Activated T-helper 17 cell treated with anti-CD3 and anti-CD28 coated beads, Interleukin-2, amount 50 U/mL, for 72 hours (primary cell): ENCODE measurements around the gene PDGFRB. TPM values are rescaled to one million over a fixed set of nuclear protein-coding genes. Genes with fewer than 3 reads are reported as not detected.
"Not testable (repeated sequence)": the region's sequence is repeated elsewhere in the genome, so short reads cannot be mapped to it uniquely, and the experiment has no call there.

ENCODE experiments used
- ATAC-seq: fragments of 150-1000 bp; cut with Tn5 transposase; replicated peaks from 2 replicates; pipeline ENCODE4 v1.10.0; 2021; ENCODE audit warnings: mild to moderate bottlenecking, moderate library complexity
- H3K27ac Mint-ChIP-seq: one replicate; pipeline ENCODE4 v1.8.0; 2022; ENCODE audit warnings: mixed read lengths
- H3K27me3 Mint-ChIP-seq: one replicate; pipeline ENCODE4 v1.8.0; 2022; ENCODE audit warnings: mixed read lengths
- H3K36me3 Mint-ChIP-seq: one replicate; pipeline ENCODE4 v1.8.0; 2022; ENCODE audit warnings: low read depth, mild to moderate bottlenecking, mixed read lengths
- H3K4me1 Mint-ChIP-seq: one replicate; pipeline ENCODE4 v1.8.0; 2022; ENCODE audit warnings: mixed read lengths
- H3K4me3 Mint-ChIP-seq: one replicate; pipeline ENCODE4 v1.8.0; 2022; ENCODE audit warnings: mild to moderate bottlenecking, mixed read lengths
- H3K9me3 Mint-ChIP-seq: one replicate; pipeline ENCODE4 v1.8.0; 2022; ENCODE audit warnings: mixed read lengths
- total RNA-seq, 2 donors: library from RNA; stranded (reverse); gene quantifications; one replicate each; pipeline ENCODE4 v1.2.3, GENCODE V29; 2022

The PDGFRB gene
- total RNA-seq, 2 donors from 2014 or later = 0.26 to 0.76 TPM

- no peaks in the 10 kb centered on the region for H3K27me3 Mint-ChIP-seq
- no peaks in the 10 kb centered on the region for H3K4me1 Mint-ChIP-seq
- no peak for ATAC-seq
- H3K27ac Mint-ChIP-seq = no peak overlapping the region
- no peaks in the 10 kb centered on the region for H3K9me3 Mint-ChIP-seq
- H3K36me3 Mint-ChIP-seq = no peaks in the 10 kb centered on the region
- H3K4me3 Mint-ChIP-seq = no peak overlapping the region
These were observed 48.8 kb downstream of the PDGFRB start for GRCh38 chr5:150106674-150107426.

- Mint-ChIP-seq H3K4me1 (no peaks in the 10 kb centered on the region), H3K4me3 (no peak overlapping the region), H3K27me3 (no peaks in the 10 kb centered on the region), H3K27ac (no peak overlapping the region), H3K9me3 (no peaks in the 10 kb centered on the region), H3K36me3 (no peaks in the 10 kb centered on the region)
- no peak for ATAC-seq
These were observed 49.6 kb downstream of the PDGFRB start for GRCh38 chr5:150105928-150106615.

GRCh38 chr5:150104550-150104870 is 51.1 kb downstream of the PDGFRB start:
- no peak overlapping the region for H3K4me3 Mint-ChIP-seq
- no peaks in the 10 kb centered on the region for H3K27me3 Mint-ChIP-seq
- no peaks in the 10 kb centered on the region for H3K4me1 Mint-ChIP-seq
- no peak overlapping the region for H3K27ac Mint-ChIP-seq
- no peak for ATAC-seq
- H3K9me3 Mint-ChIP-seq = no peaks in the 10 kb centered on the region
- H3K36me3 Mint-ChIP-seq = no peaks in the 10 kb centered on the region

- no peaks in the 10 kb centered on the region for H3K36me3 Mint-ChIP-seq
- H3K4me3 Mint-ChIP-seq = no peak overlapping the region
- H3K9me3 Mint-ChIP-seq = no peaks in the 10 kb centered on the region
- no peaks in the 10 kb centered on the region for H3K4me1 Mint-ChIP-seq
- no peak for ATAC-seq
- H3K27me3 Mint-ChIP-seq = no peaks in the 10 kb centered on the region
- no peak overlapping the region for H3K27ac Mint-ChIP-seq
These were observed 51.7 kb downstream of the PDGFRB start for GRCh38 chr5:150103678-150104549.

- no peaks in the 10 kb centered on the region for H3K27me3 Mint-ChIP-seq
- H3K4me1 Mint-ChIP-seq = no peaks in the 10 kb centered on the region
- no peak overlapping the region for H3K4me3 Mint-ChIP-seq
- ATAC-seq = no peak
- H3K9me3 Mint-ChIP-seq = no peaks in the 10 kb centered on the region
- H3K36me3 Mint-ChIP-seq = no peaks in the 10 kb centered on the region
- no peak overlapping the region for H3K27ac Mint-ChIP-seq
These were observed 54.6 kb downstream of the PDGFRB start for GRCh38 chr5:150101023-150101422.

GRCh38 chr5:150097152-150097551 is 58.5 kb downstream of the PDGFRB start:
- H3K4me1 Mint-ChIP-seq = no peaks in the 10 kb centered on the region
- H3K27ac Mint-ChIP-seq = no peak overlapping the region
- ATAC-seq = no peak
- H3K9me3 Mint-ChIP-seq = no peaks in the 10 kb centered on the region
- H3K27me3 Mint-ChIP-seq = peaks cover 11% of the 10 kb centered on the region
- no peaks in the 10 kb centered on the region for H3K36me3 Mint-ChIP-seq
- no peak overlapping the region for H3K4me3 Mint-ChIP-seq

- ATAC-seq = peak; percentile 92
- H3K27me3 Mint-ChIP-seq = peaks cover 34% of the 10 kb centered on the region
- no peaks in the 10 kb centered on the region for H3K9me3 Mint-ChIP-seq
- H3K27ac Mint-ChIP-seq = no peak overlapping the region
- peak overlapping the region; percentile 3 for H3K4me3 Mint-ChIP-seq
- H3K36me3 Mint-ChIP-seq = no peaks in the 10 kb centered on the region
- H3K4me1 Mint-ChIP-seq = no peaks in the 10 kb centered on the region
These were observed 63.4 kb downstream of the PDGFRB start for GRCh38 chr5:150092159-150092787.

- Mint-ChIP-seq H3K36me3 (no peaks in the 10 kb centered on the region), H3K4me1 (no peaks in the 10 kb centered on the region), H3K27me3 (peaks cover 45% of the 10 kb centered on the region), H3K27ac (no peak within 1 kb of the TSS), H3K9me3 (no peaks in the 10 kb centered on the region), H3K4me3 (no peak within 1 kb of the TSS)
- no peak for ATAC-seq
These were observed 69.5 kb downstream of the PDGFRB start, which contains the start of gene CSF1R for GRCh38 chr5:150085950-150086715. TSS of gene CSF1R (minus strand) at chr5:150086554. CDS start at chr5:150086427, 127 bp downstream.

GRCh38 chr5:150085191-150085912 is 70.3 kb downstream of the PDGFRB start:
- H3K4me3 Mint-ChIP-seq = no peak overlapping the region
- H3K27ac Mint-ChIP-seq = no peak overlapping the region
- H3K36me3 Mint-ChIP-seq = no peaks in the 10 kb centered on the region
- peaks cover 39% of the 10 kb centered on the region for H3K27me3 Mint-ChIP-seq
- no peak for ATAC-seq
- H3K9me3 Mint-ChIP-seq = no peaks in the 10 kb centered on the region
- H3K4me1 Mint-ChIP-seq = no peaks in the 10 kb centered on the region

GRCh38 chr5:150084754-150085153 is 70.9 kb downstream of the PDGFRB start:
- not testable (repeated sequence) for H3K4me1 Mint-ChIP-seq, H3K4me3 Mint-ChIP-seq, H3K9me3 Mint-ChIP-seq, H3K36me3 Mint-ChIP-seq, ATAC-seq, H3K27ac Mint-ChIP-seq
- H3K27me3 Mint-ChIP-seq = peaks cover 37% of the 10 kb centered on the region

- no peak for ATAC-seq
- peaks cover 39% of the 10 kb centered on the region for H3K27me3 Mint-ChIP-seq
- no peaks in the 10 kb centered on the region for H3K4me1 Mint-ChIP-seq
- no peak overlapping the region for H3K4me3 Mint-ChIP-seq
- no peaks in the 10 kb centered on the region for H3K9me3 Mint-ChIP-seq
- H3K27ac Mint-ChIP-seq = no peak overlapping the region
- no peaks in the 10 kb centered on the region for H3K36me3 Mint-ChIP-seq
These were observed 72.8 kb downstream of the PDGFRB start for GRCh38 chr5:150082889-150083288.

- H3K36me3 Mint-ChIP-seq = no peaks in the 10 kb centered on the region
- no peak for ATAC-seq
- H3K4me3 Mint-ChIP-seq = no peak overlapping the region
- peaks cover 36% of the 10 kb centered on the region for H3K27me3 Mint-ChIP-seq
- no peak overlapping the region for H3K27ac Mint-ChIP-seq
- H3K4me1 Mint-ChIP-seq = no peaks in the 10 kb centered on the region
- H3K9me3 Mint-ChIP-seq = no peaks in the 10 kb centered on the region
These were observed 73.3 kb downstream of the PDGFRB start for GRCh38 chr5:150082374-150082773.

- no peak for ATAC-seq
- Mint-ChIP-seq H3K4me1 (no peaks in the 10 kb centered on the region), H3K27me3 (peaks cover 32% of the 10 kb centered on the region), H3K27ac (no peak overlapping the region), H3K36me3 (no peaks in the 10 kb centered on the region), H3K4me3 (no peak overlapping the region), H3K9me3 (no peaks in the 10 kb centered on the region)
These were observed 73.9 kb downstream of the PDGFRB start for GRCh38 chr5:150081541-150082283.
